Calu3 (cell line): ENCODE results near the gene NDUFB5. TPM values are rescaled to one million over a fixed set of nuclear protein-coding genes. Genes with fewer than 3 reads are reported as not detected.

Source experiments
- BruUV-seq: library from RNA; stranded (reverse); fragments of 400-500 nt; replicated peaks from 2 replicates; lab custom pipeline; 2021; lab: Mats Ljungman, UMichigan
- CTCF ChIA-PET: fragments of 300-600 bp; sonication (Branson Sonifier 250); formaldehyde crosslinking; loops from one replicate; lab custom pipeline; 2022; ENCODE audit warnings: antibody characterized with exemption; lab: Charles Lee
- DNase-seq: peaks from one replicate; pipeline ENCODE4 v3.0.0; 2022
- H3K27ac Mint-ChIP-seq: one replicate; pipeline ENCODE4 v1.8.0; 2022; ENCODE audit warnings: mixed read lengths; ENCODE audit not compliant: unreplicated experiment
- H3K27me3 Mint-ChIP-seq: one replicate; pipeline ENCODE4 v1.8.0; 2022; ENCODE audit warnings: mixed read lengths; ENCODE audit not compliant: unreplicated experiment
- H3K36me3 Mint-ChIP-seq: one replicate; pipeline ENCODE4 v1.8.0; 2022; ENCODE audit warnings: mild to moderate bottlenecking, moderate library complexity, mixed read lengths; ENCODE audit not compliant: insufficient read depth, unreplicated experiment
- H3K4me1 Mint-ChIP-seq: one replicate; pipeline ENCODE4 v1.8.0; 2022; ENCODE audit warnings: mild to moderate bottlenecking, low read depth, mixed read lengths; ENCODE audit not compliant: unreplicated experiment
- H3K4me3 Mint-ChIP-seq: one replicate; pipeline ENCODE4 v1.8.0; 2022; ENCODE audit warnings: mild to moderate bottlenecking, low read depth, moderate library complexity, mixed read lengths; ENCODE audit not compliant: unreplicated experiment
- H3K9me3 Mint-ChIP-seq: one replicate; pipeline ENCODE4 v1.8.0; 2022; ENCODE audit warnings: low read depth, mixed read lengths; ENCODE audit not compliant: unreplicated experiment
- CTCF ChIP-seq: fragments of 200-600 bp; IDR thresholded peaks from one replicate; pipeline ENCODE4 v1.8.0; 2022; ENCODE audit warnings: antibody characterized with exemption; ENCODE audit not compliant: unreplicated experiment
- intact Hi-C: fragments of 100-400 bp; cut with micrococcal nuclease; formaldehyde crosslinking; loops from one replicate; pipeline ENCODE4 v1.10.0; 2022; ENCODE audit not compliant: unreplicated experiment
- total RNA-seq: library from RNA; stranded (reverse); gene quantifications from 2 replicates; pipeline ENCODE4 v1.2.3, GENCODE V29; 2022

The NDUFB5 gene
- total RNA-seq, 1 experiment from 2014 or later: 146 TPM

- DNase-seq: no peak
- TF ChIP-seq CTCF: no peak
- intact Hi-C loops: no loop called here
- Mint-ChIP-seq H3K27me3 (no peaks in the 10 kb centered on the region), H3K27ac (no peak overlapping the region), H3K4me1 (peaks cover 22% of the 10 kb centered on the region), H3K9me3 (no peaks in the 10 kb centered on the region), H3K4me3 (no peak overlapping the region), H3K36me3 (peaks cover 19% of the 10 kb centered on the region)
- CTCF ChIA-PET: interaction anchor here (0.5 to 0.6 kb wide), 2 partner anchors 21 to 1289 kb away, joined by 4 read pairs; no protein-coding TSS in a partner anchor
- BruUV-seq: no TSS peak
Measured at GRCh38 chr3:179610066-179610465, 5.5 kb downstream of the NDUFB5 start.

- Mint-ChIP-seq H3K27ac (no peak overlapping the region), H3K4me1 (peaks cover 14% of the 10 kb centered on the region), H3K9me3 (no peaks in the 10 kb centered on the region), H3K4me3 (no peak overlapping the region), H3K27me3 (no peaks in the 10 kb centered on the region), H3K36me3 (peaks cover 20% of the 10 kb centered on the region)
- DNase-seq: no peak
- CTCF ChIA-PET: interaction anchor here (1.8 kb wide), 1 partner anchor 9 kb away, joined by 4 read pairs; the partner anchor contains the start of gene NDUFB5
- no TSS peak for BruUV-seq
- no peak for TF ChIP-seq CTCF
- intact Hi-C loops: no loop called here
Measured at GRCh38 chr3:179613807-179614206, 9.2 kb downstream of the NDUFB5 start.

GRCh38 chr3:179615458-179616173 is 11.0 kb downstream of the NDUFB5 start:
- Mint-ChIP-seq H3K9me3 (no peaks in the 10 kb centered on the region), H3K36me3 (peaks cover 33% of the 10 kb centered on the region), H3K4me3 (no peak overlapping the region), H3K27me3 (no peaks in the 10 kb centered on the region), H3K27ac (no peak overlapping the region), H3K4me1 (peaks cover 14% of the 10 kb centered on the region)
- no peak for DNase-seq
- TF ChIP-seq CTCF: no peak
- no TSS peak for BruUV-seq
- CTCF ChIA-PET: interaction anchor here (0.6 to 1.8 kb wide), 3 partner anchors 11 to 1167 kb away, joined by 3 to 4 read pairs (median 4); partner anchors contain the start of gene NDUFB5
- intact Hi-C loops: no loop called here

DNA sequence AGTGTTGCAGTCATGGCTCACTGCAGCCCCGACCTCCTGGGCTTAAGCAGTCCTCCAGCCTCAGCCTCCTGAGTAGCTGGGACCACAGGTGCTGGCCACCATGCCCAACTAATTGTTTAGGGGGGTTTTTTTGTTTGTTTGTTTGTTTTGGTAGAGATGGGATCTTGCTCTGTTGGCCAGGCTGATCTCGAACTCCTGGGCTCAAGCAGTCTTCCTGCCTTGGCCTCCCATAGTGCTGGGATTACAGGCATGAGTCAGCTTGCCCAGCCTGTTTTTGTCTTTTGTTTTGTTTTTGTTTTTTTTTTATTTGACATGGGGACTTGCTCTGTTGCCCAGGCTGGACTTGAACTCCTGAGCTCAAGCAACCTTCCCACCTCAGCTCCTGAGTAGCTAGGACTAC is 17.4 kb downstream of the NDUFB5 start:
- H3K36me3 Mint-ChIP-seq: peaks cover 64% of the 10 kb centered on the region
- intact Hi-C loops: no loop called here
- H3K4me3 Mint-ChIP-seq: no peak overlapping the region
- H3K27me3 Mint-ChIP-seq: no peaks in the 10 kb centered on the region
- H3K4me1 Mint-ChIP-seq: no peaks in the 10 kb centered on the region
- no peak overlapping the region for H3K27ac Mint-ChIP-seq
- CTCF ChIA-PET: interaction anchor here (1.1 kb wide), 1 partner anchor 19 kb away, joined by 4 read pairs; no protein-coding TSS in a partner anchor
- no peak for TF ChIP-seq CTCF
- no peaks in the 10 kb centered on the region for H3K9me3 Mint-ChIP-seq
- no TSS peak for BruUV-seq
- DNase-seq: no peak
